Skin of body (tissue), 2 donors: ENCODE measurements around the gene CARMIL1. TPM values are rescaled to one million over a fixed set of nuclear protein-coding genes. Genes with fewer than 3 reads are reported as not detected.
"Not testable (repeated sequence)": the region's sequence is repeated elsewhere in the genome, so short reads cannot be mapped to it uniquely, and the experiment has no call there.

Experiments used
- DNase-seq: peaks from one replicate; lab custom pipeline; 2025; lab: John Stamatoyannopoulos, UW
- total RNA-seq: library from RNA; depleted of rRNA; stranded (reverse); fragments of >200 nt; gene quantifications from one replicate; pipeline ENCODE4 v1.2.3, GENCODE V29; 2014

The CARMIL1 gene
- total RNA-seq, 1 donor from 2014 or later = 17.9 TPM

- DNase-seq = no peak
Observed at GRCh38 chr6:25558155-25558817, 279.1 kb downstream of the CARMIL1 start.

GRCh38 chr6:25560865-25561264, 281.7 kb downstream of the CARMIL1 start:
- DNase-seq = no peak

GRCh38 chr6:25564943-25565342, 285.8 kb downstream of the CARMIL1 start:
- DNase-seq = no peak

GRCh38 chr6:25570578-25570977, 291.4 kb downstream of the CARMIL1 start:
- no peak for DNase-seq

GRCh38 chr6:25576919-25577318, 297.7 kb downstream of the CARMIL1 start:
- no peak for DNase-seq

GRCh38 chr6:25578538-25578937, 299.4 kb downstream of the CARMIL1 start:
- DNase-seq = no peak

GRCh38 chr6:25579391-25579883, 300.3 kb downstream of the CARMIL1 start:
- DNase-seq = no peak

GRCh38 chr6:25579902-25580495, 300.8 kb downstream of the CARMIL1 start:
- no peak for DNase-seq

GRCh38 chr6:25582101-25582500, 302.9 kb downstream of the CARMIL1 start:
- DNase-seq = no peak

- no peak for DNase-seq
Observed at GRCh38 chr6:25583099-25583498, 303.9 kb downstream of the CARMIL1 start.

- no peak for DNase-seq
Observed at GRCh38 chr6:25583906-25584305, 304.7 kb downstream of the CARMIL1 start.

GRCh38 chr6:25585225-25585624, 306.1 kb downstream of the CARMIL1 start:
- DNase-seq = no peak

- DNase-seq = not testable (repeated sequence)
Observed at GRCh38 chr6:25586119-25586518, 306.9 kb downstream of the CARMIL1 start.

- DNase-seq = no peak
Observed at GRCh38 chr6:25586927-25587326, 307.8 kb downstream of the CARMIL1 start.

- no peak for DNase-seq
Observed at GRCh38 chr6:25590986-25591385, 311.8 kb downstream of the CARMIL1 start.

- DNase-seq = no peak
Observed at GRCh38 chr6:25596928-25597818, 318.0 kb downstream of the CARMIL1 start.

- no peak for DNase-seq
Observed at GRCh38 chr6:25599516-25600085, 320.4 kb downstream of the CARMIL1 start.

- DNase-seq = peak; percentile 4
Observed at GRCh38 chr6:25601800-25602673, 322.9 kb downstream of the CARMIL1 start.

GRCh38 chr6:25602674-25602982, 323.5 kb downstream of the CARMIL1 start:
- DNase-seq = no peak

- DNase-seq = no peak
Observed at GRCh38 chr6:25603251-25603650, 324.1 kb downstream of the CARMIL1 start.

GRCh38 chr6:25606151-25606550, 327.0 kb downstream of the CARMIL1 start:
- DNase-seq = no peak
